Neural progenitor cell (in vitro differentiated cells): ENCODE data around the gene ZDHHC7. TPM values are rescaled to one million over a fixed set of nuclear protein-coding genes. Genes with fewer than 3 reads are reported as not detected.
A peak's percentile ranks its signal among the peaks of the same experiment; 100 is the strongest.

Experiments
- DNase-seq: peaks from one replicate; pipeline ENCODE4 v3.0.0-alpha.2; 2016; ENCODE audit warnings: low spot score
- H2AFZ ChIP-seq: fragments of 200-600 bp; sonication (generic); replicated peaks from 2 replicates; pipeline ENCODE4 v1.6.1; 2016; ENCODE audit warnings: antibody characterized with exemption
- H3F3A ChIP-seq: fragments of 200-600 bp; sonication (generic); 2 replicates; pipeline ENCODE4 v1.6.1; 2016; ENCODE audit warnings: antibody characterized with exemption, low read depth
- H3K27ac ChIP-seq: fragments of 200-600 bp; sonication (generic); 2 replicates; pipeline ENCODE4 v1.5.1; 2016; ENCODE audit warnings: mild to moderate bottlenecking
- H3K27me3 ChIP-seq: fragments of 200-600 bp; sonication (generic); 2 replicates; pipeline ENCODE4 v1.6.1; 2016; ENCODE audit warnings: mild to moderate bottlenecking, moderate library complexity
- H3K36me3 ChIP-seq: fragments of 200-600 bp; sonication (generic); 2 replicates; pipeline ENCODE4 v1.5.1; 2016
- H3K4me1 ChIP-seq: fragments of 200-600 bp; sonication (generic); 2 replicates; pipeline ENCODE4 v1.6.1; 2016; ENCODE audit warnings: mixed run types
- H3K4me2 ChIP-seq: fragments of 200-600 bp; sonication (generic); 2 replicates; pipeline ENCODE4 v1.6.1; 2016
- H3K4me3 ChIP-seq: fragments of 200-600 bp; sonication (generic); 2 replicates; pipeline ENCODE4 v1.5.1; 2016
- H3K79me2 ChIP-seq: fragments of 200-600 bp; sonication (generic); 2 replicates; pipeline ENCODE4 v1.6.1; 2016; ENCODE audit warnings: low read depth
- H3K9ac ChIP-seq: fragments of 200-600 bp; sonication (generic); 2 replicates; pipeline ENCODE4 v1.6.1; 2016
- H3K9me3 ChIP-seq: fragments of 200-600 bp; sonication (generic); 2 replicates; pipeline ENCODE4 v1.5.1; 2016; ENCODE audit warnings: low read depth
- H4K20me1 ChIP-seq: fragments of 200-600 bp; sonication (generic); 2 replicates; pipeline ENCODE4 v1.6.1; 2016; ENCODE audit warnings: low read depth
- H3K27ac Mint-ChIP-seq: 3 replicates; pipeline ENCODE4 v1.8.0; 2021; ENCODE audit warnings: mixed read lengths
- H3K27me3 Mint-ChIP-seq: 2 replicates; pipeline ENCODE4 v1.8.0; 2022; ENCODE audit warnings: low read depth, mild to moderate bottlenecking, inconsistent platforms, moderate library complexity, mixed read lengths; ENCODE audit not compliant: insufficient read depth
- H3K36me3 Mint-ChIP-seq: 3 replicates; pipeline ENCODE4 v1.8.0; 2021; ENCODE audit warnings: mixed read lengths
- H3K4me1 Mint-ChIP-seq: 3 replicates; pipeline ENCODE4 v1.8.0; 2021; ENCODE audit warnings: mixed read lengths
- H3K4me3 Mint-ChIP-seq: 3 replicates; pipeline ENCODE4 v1.8.0; 2021; ENCODE audit warnings: mild to moderate bottlenecking, moderate library complexity, mixed read lengths
- H3K9me3 Mint-ChIP-seq: 3 replicates; pipeline ENCODE4 v1.8.0; 2020; ENCODE audit warnings: mixed read lengths
- EZH2 ChIP-seq: fragments of 200-600 bp; sonication (generic); IDR thresholded peaks from 2 replicates; pipeline ENCODE4 v1.6.1; 2017; ENCODE audit warnings: antibody characterized with exemption, mild to moderate bottlenecking, moderate library complexity
- EZH2phosphoT487 ChIP-seq: fragments of 200-600 bp; sonication (generic); IDR thresholded peaks from 2 replicates; pipeline ENCODE4 v1.6.1; 2017; ENCODE audit warnings: antibody characterized with exemption
- total RNA-seq: library from RNA; depleted of rRNA; stranded (reverse); fragments of >200 nt; gene quantifications from 2 replicates; pipeline ENCODE4 v1.2.3, GENCODE V29; 2015; ENCODE audit warnings: low replicate concordance
- TF ChIP-seq, protein P1 (sequence below): fragments of 200-600 bp; sonication (generic); IDR thresholded peaks from 2 replicates; pipeline ENCODE4 v1.5.1; 2017; ENCODE audit warnings: antibody characterized with exemption, mild to moderate bottlenecking

The ZDHHC7 gene
- total RNA-seq, 1 donor from 2014 or later: 57.0 TPM

DNA sequence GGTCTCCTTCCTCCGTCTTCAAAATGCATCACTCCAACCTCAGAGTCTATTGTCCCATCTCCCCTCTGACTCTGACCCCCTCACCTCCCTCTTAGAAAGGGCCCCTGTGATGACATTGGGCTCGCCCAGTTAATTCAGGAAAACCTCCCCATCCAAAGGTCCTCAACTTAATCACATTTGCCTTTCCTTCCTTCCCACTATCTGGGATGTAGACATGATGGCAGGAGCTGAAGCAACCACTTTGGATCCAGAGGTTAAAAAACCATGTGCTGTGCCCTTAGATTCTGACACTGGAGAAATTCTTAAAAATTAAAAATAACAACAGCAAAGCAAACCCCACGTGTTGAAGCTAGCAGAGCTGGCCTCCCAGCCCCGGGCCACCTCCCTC lies 80.2 kb downstream of the ZDHHC7 start:
- Mint-ChIP-seq H3K9me3 (no peaks in the 10 kb centered on the region), H3K27me3 (peaks cover 14% of the 10 kb centered on the region), H3K4me1 (peaks cover 16% of the 10 kb centered on the region), H3K27ac (no peak overlapping the region), H3K36me3 (no peaks in the 10 kb centered on the region), H3K4me3 (peak overlapping the region; percentile 6)
- no peak overlapping the region for H3K4me3 ChIP-seq
- no peaks in the 10 kb centered on the region for H4K20me1 ChIP-seq
- no peaks in the 10 kb centered on the region for H3F3A ChIP-seq
- no peaks in the 10 kb centered on the region for H3K9me3 ChIP-seq
- no peaks in the 10 kb centered on the region for H3K27me3 ChIP-seq
- no peaks in the 10 kb centered on the region for H3K36me3 ChIP-seq
- H3K4me1 ChIP-seq: no peaks in the 10 kb centered on the region
- no peaks in the 10 kb centered on the region for H3K79me2 ChIP-seq
- DNase-seq: no peak
- no peak for TF ChIP-seq EZH2
- H2AFZ ChIP-seq: no peak overlapping the region
- H3K9ac ChIP-seq: no peak overlapping the region
- no peak overlapping the region for H3K27ac ChIP-seq
- H3K4me2 ChIP-seq: no peak overlapping the region

DNA sequence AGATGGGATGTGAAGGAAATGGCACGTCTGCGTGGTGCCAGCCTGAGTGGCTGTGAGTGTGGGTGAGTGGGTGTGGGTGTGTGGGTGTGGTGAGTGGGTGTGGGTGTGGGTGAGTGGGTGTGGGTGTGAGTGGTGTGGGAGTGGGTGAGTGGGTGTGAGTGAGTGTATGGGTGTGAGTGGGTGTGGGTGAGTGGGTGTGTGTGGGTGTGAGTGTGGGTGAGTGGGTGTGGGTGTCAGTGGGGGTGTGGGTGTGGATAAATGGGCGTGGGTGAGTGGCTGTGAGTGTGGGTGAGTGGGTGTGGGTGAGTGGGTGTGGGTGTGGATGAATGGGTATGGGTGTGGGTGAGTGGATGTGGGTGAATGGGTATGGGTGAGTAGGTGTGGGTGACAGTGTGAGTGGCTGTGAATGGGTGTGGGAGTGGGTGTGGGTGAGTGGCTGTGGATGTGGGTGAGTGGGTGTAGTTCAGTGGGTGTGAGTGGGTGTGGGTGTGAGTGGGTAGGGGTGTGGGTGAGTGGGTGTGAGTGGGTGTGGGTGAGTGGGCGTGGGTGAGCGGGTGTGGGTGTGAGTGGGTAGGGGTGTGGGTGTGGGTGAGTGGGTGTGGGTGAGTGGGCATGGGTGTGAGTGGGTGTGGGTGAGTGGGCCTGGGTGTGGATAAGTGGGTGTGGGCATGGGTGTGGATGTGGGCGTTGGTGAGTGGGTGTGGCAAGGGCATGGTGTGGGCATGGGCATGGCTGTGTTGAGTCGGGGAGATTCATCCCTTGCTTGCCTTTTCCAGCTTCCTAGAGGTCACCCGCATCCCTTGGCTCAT lies 80.8 kb downstream of the ZDHHC7 start:
- Histone ChIP-seq H3K27ac (no peak overlapping the region), H3K79me2 (no peaks in the 10 kb centered on the region), H4K20me1 (no peaks in the 10 kb centered on the region), H3K4me2 (no peak overlapping the region), H2AFZ (no peak overlapping the region), H3K36me3 (no peaks in the 10 kb centered on the region), H3K9me3 (no peaks in the 10 kb centered on the region), H3K9ac (no peak overlapping the region), H3F3A (no peaks in the 10 kb centered on the region), H3K4me1 (no peaks in the 10 kb centered on the region), H3K4me3 (no peak overlapping the region), H3K27me3 (no peaks in the 10 kb centered on the region)
- peaks cover 14% of the 10 kb centered on the region for H3K27me3 Mint-ChIP-seq
- TF ChIP-seq EZH2: no peak
- TF ChIP-seq EZH2phosphoT487: no peak
- TF ChIP-seq, protein P1, sequence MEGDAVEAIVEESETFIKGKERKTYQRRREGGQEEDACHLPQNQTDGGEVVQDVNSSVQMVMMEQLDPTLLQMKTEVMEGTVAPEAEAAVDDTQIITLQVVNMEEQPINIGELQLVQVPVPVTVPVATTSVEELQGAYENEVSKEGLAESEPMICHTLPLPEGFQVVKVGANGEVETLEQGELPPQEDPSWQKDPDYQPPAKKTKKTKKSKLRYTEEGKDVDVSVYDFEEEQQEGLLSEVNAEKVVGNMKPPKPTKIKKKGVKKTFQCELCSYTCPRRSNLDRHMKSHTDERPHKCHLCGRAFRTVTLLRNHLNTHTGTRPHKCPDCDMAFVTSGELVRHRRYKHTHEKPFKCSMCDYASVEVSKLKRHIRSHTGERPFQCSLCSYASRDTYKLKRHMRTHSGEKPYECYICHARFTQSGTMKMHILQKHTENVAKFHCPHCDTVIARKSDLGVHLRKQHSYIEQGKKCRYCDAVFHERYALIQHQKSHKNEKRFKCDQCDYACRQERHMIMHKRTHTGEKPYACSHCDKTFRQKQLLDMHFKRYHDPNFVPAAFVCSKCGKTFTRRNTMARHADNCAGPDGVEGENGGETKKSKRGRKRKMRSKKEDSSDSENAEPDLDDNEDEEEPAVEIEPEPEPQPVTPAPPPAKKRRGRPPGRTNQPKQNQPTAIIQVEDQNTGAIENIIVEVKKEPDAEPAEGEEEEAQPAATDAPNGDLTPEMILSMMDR: no peak
- H3K4me1 Mint-ChIP-seq: peaks cover 16% of the 10 kb centered on the region
- H3K36me3 Mint-ChIP-seq: no peaks in the 10 kb centered on the region
- H3K27ac Mint-ChIP-seq: no peak overlapping the region
- peak overlapping the region; percentile 6 for H3K4me3 Mint-ChIP-seq
- H3K9me3 Mint-ChIP-seq: no peaks in the 10 kb centered on the region
- DNase-seq: no peak

DNA sequence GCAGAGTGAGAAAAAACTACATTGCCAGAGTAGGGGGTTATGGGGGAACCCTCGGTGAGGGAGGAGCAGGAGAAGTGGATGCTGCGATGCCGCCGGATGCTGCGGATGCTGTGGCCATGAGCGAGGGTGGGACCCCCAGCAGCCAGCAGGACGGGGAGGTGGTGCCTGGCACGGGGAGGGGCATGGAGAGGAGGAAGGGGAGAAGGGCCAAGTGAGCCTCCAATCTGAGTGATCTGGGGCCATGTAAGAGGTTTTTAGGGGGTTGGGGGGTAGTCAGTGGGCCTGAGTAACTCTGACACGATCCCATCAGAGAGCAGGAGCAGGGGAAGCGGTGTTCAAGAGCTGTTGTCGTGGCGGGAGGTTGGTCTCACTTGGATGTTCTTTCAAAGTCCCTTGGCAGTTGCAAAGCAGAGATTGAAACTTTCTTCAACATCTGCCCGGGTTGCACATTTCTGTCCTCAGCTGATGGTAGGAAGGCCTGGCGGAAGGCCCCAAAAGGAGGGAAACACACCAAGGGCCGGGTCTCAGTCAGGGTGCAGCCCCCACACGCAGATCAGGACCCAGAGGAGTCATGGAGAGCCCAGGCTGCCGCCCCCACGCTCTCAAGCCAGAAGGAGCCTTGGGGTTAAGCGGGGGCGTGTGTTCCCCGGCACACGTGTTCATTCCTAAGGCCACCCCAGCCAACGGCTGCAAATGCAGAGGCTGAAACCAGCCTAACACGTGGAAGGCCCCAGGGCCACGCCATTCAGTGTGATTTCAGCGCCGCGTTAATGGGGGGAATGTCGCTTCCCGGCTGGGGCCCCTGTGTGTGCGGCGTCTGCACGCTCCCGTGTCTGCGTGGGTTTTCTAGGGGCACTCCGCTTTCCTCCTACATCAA lies 81.7 kb downstream of the ZDHHC7 start:
- H3K27ac Mint-ChIP-seq: peak overlapping the region; percentile 71
- H3K4me2 ChIP-seq: no peak overlapping the region

More for the DNA sequence above, 81.7 kb downstream of the ZDHHC7 start:
- H4K20me1 ChIP-seq: no peaks in the 10 kb centered on the region
- no peaks in the 10 kb centered on the region for H3F3A ChIP-seq
- H3K27me3 Mint-ChIP-seq: peaks cover 14% of the 10 kb centered on the region
- TF ChIP-seq EZH2phosphoT487 (no peak), EZH2 (no peak)
- TF ChIP-seq, protein P1: no peak
- H3K4me1 Mint-ChIP-seq: peaks cover 20% of the 10 kb centered on the region
- H3K36me3 Mint-ChIP-seq: no peaks in the 10 kb centered on the region
- no peak overlapping the region for H3K27ac ChIP-seq
- H3K79me2 ChIP-seq: no peaks in the 10 kb centered on the region
- no peak for DNase-seq
- H3K4me1 ChIP-seq: no peaks in the 10 kb centered on the region
- H3K36me3 ChIP-seq: no peaks in the 10 kb centered on the region
- H2AFZ ChIP-seq: no peak overlapping the region
- H3K9ac ChIP-seq: no peak overlapping the region
- no peaks in the 10 kb centered on the region for H3K9me3 Mint-ChIP-seq
- H3K9me3 ChIP-seq: no peaks in the 10 kb centered on the region
- H3K4me3 Mint-ChIP-seq: no peak overlapping the region
- no peaks in the 10 kb centered on the region for H3K27me3 ChIP-seq
- H3K4me3 ChIP-seq: no peak overlapping the region
